GM19025 (cell line): ENCODE data around the gene SGCG.
"Not testable (repeated sequence)": the region's sequence is repeated elsewhere in the genome, so short reads cannot be mapped to it uniquely, and the experiment has no call there.

Source experiments
- ATAC-seq: cut with Tn5 transposase; IDR thresholded peaks from one replicate; pipeline ENCODE4 v1.9.1; 2021; ENCODE audit warnings: mild to moderate bottlenecking, low read depth, moderate library complexity; ENCODE audit not compliant: unreplicated experiment

SGCG gene

GRCh38 chr13:23205807-23206206, 25.0 kb downstream of the SGCG start:
- no peak for ATAC-seq

GRCh38 chr13:23212671-23213070, 31.9 kb downstream of the SGCG start:
- ATAC-seq, result no peak

GRCh38 chr13:23231241-23231640, 50.5 kb downstream of the SGCG start:
- ATAC-seq, result no peak

GRCh38 chr13:23235994-23236393, 55.2 kb downstream of the SGCG start:
- ATAC-seq, result no peak

- no peak for ATAC-seq
These were observed 62.3 kb downstream of the SGCG start for GRCh38 chr13:23243066-23243465.

GRCh38 chr13:23248410-23248809, 67.6 kb downstream of the SGCG start:
- ATAC-seq, result not testable (repeated sequence)

GRCh38 chr13:23254506-23254905, 73.7 kb downstream of the SGCG start:
- ATAC-seq, result no peak

GRCh38 chr13:23267571-23267970, 86.8 kb downstream of the SGCG start:
- ATAC-seq, result no peak

- peak; percentile 98 for ATAC-seq
These were observed 87.7 kb downstream of the SGCG start for GRCh38 chr13:23268441-23268840.

GRCh38 chr13:23271331-23271730, 90.6 kb downstream of the SGCG start:
- no peak for ATAC-seq

- ATAC-seq, result no peak
These were observed 92.7 kb downstream of the SGCG start for GRCh38 chr13:23273498-23273897.

GRCh38 chr13:23279321-23279720, 98.5 kb downstream of the SGCG start:
- ATAC-seq, result no peak

- no peak for ATAC-seq
These were observed 107.8 kb downstream of the SGCG start for GRCh38 chr13:23288564-23288963.

GRCh38 chr13:23288995-23289394, 108.2 kb downstream of the SGCG start:
- no peak for ATAC-seq

GRCh38 chr13:23289917-23290357, 109.2 kb downstream of the SGCG start:
- ATAC-seq, result no peak

GRCh38 chr13:23292586-23292985, 111.8 kb downstream of the SGCG start:
- no peak for ATAC-seq

- ATAC-seq, result not testable (repeated sequence)
These were observed 134.1 kb downstream of the SGCG start for GRCh38 chr13:23314837-23315236.

GRCh38 chr13:23319883-23320224, 139.1 kb downstream of the SGCG start:
- no peak for ATAC-seq

GRCh38 chr13:23320926-23321534, 140.3 kb downstream of the SGCG start:
- ATAC-seq, result peak; percentile 23

GRCh38 chr13:23321535-23322241, 140.9 kb downstream of the SGCG start:
- peak; percentile 79 for ATAC-seq

GRCh38 chr13:23322353-23323336, 141.9 kb downstream of the SGCG start:
- ATAC-seq, result no peak
